ENCODE measurements around the gene PDE11A.

PDE11A gene

GRCh38 chr2:177716484-177716883, 356.1 kb downstream of the PDE11A start:
- Mint-ChIP-seq H3K4me1 (ENCODE audit: low read depth) (no peaks in the 10 kb centered on the region), H3K27ac (no peak overlapping the region), H3K36me3 (ENCODE audit: low read depth) (no peaks in the 10 kb centered on the region), H3K27me3 (ENCODE audit: low read depth) (peaks cover 18% of the 10 kb centered on the region), H3K4me3 (no peak overlapping the region), H3K9me3 (no peaks in the 10 kb centered on the region)

GRCh38 chr2:177715771-177716170, 356.8 kb downstream of the PDE11A start:
- Mint-ChIP-seq H3K36me3 (ENCODE audit: low read depth) (no peaks in the 10 kb centered on the region), H3K4me3 (no peak overlapping the region), H3K9me3 (no peaks in the 10 kb centered on the region), H3K27me3 (ENCODE audit: low read depth) (peaks cover 18% of the 10 kb centered on the region), H3K27ac (no peak overlapping the region), H3K4me1 (ENCODE audit: low read depth) (no peaks in the 10 kb centered on the region)

- Mint-ChIP-seq H3K4me1 (ENCODE audit: low read depth) (no peaks in the 10 kb centered on the region), H3K9me3 (no peaks in the 10 kb centered on the region), H3K36me3 (ENCODE audit: low read depth) (no peaks in the 10 kb centered on the region), H3K27ac (no peak overlapping the region), H3K4me3 (no peak overlapping the region), H3K27me3 (ENCODE audit: low read depth) (peaks cover 18% of the 10 kb centered on the region)
Observed at GRCh38 chr2:177714704-177715103, 357.9 kb downstream of the PDE11A start.

- Mint-ChIP-seq H3K4me1 (ENCODE audit: low read depth) (no peaks in the 10 kb centered on the region), H3K27ac (no peak overlapping the region), H3K36me3 (ENCODE audit: low read depth) (no peaks in the 10 kb centered on the region), H3K9me3 (no peaks in the 10 kb centered on the region), H3K27me3 (ENCODE audit: low read depth) (peaks cover 14% of the 10 kb centered on the region), H3K4me3 (no peak overlapping the region)
Observed at GRCh38 chr2:177712462-177712861, 360.1 kb downstream of the PDE11A start.

- Mint-ChIP-seq H3K27ac (no peak overlapping the region), H3K9me3 (no peaks in the 10 kb centered on the region), H3K4me1 (ENCODE audit: low read depth) (no peaks in the 10 kb centered on the region), H3K36me3 (ENCODE audit: low read depth) (no peaks in the 10 kb centered on the region), H3K4me3 (no peak overlapping the region), H3K27me3 (ENCODE audit: low read depth) (peaks cover 14% of the 10 kb centered on the region)
Observed at GRCh38 chr2:177711483-177712265, 360.9 kb downstream of the PDE11A start.

- Mint-ChIP-seq H3K27ac (no peak overlapping the region), H3K4me3 (no peak overlapping the region), H3K4me1 (ENCODE audit: low read depth) (no peaks in the 10 kb centered on the region), H3K36me3 (ENCODE audit: low read depth) (no peaks in the 10 kb centered on the region), H3K9me3 (no peaks in the 10 kb centered on the region), H3K27me3 (ENCODE audit: low read depth) (peaks cover 12% of the 10 kb centered on the region)
Observed at GRCh38 chr2:177710889-177711288, 361.7 kb downstream of the PDE11A start.

- Mint-ChIP-seq H3K27ac (no peak overlapping the region), H3K9me3 (no peaks in the 10 kb centered on the region), H3K27me3 (ENCODE audit: low read depth) (peaks cover 7% of the 10 kb centered on the region), H3K4me1 (ENCODE audit: low read depth) (no peaks in the 10 kb centered on the region), H3K4me3 (no peak overlapping the region), H3K36me3 (ENCODE audit: low read depth) (no peaks in the 10 kb centered on the region)
Observed at GRCh38 chr2:177709986-177710401, 362.6 kb downstream of the PDE11A start.

GRCh38 chr2:177708660-177709444, 363.7 kb downstream of the PDE11A start:
- Mint-ChIP-seq H3K27ac (no peak overlapping the region), H3K36me3 (ENCODE audit: low read depth) (no peaks in the 10 kb centered on the region), H3K9me3 (no peaks in the 10 kb centered on the region), H3K27me3 (ENCODE audit: low read depth) (peaks cover 9% of the 10 kb centered on the region), H3K4me1 (ENCODE audit: low read depth) (no peaks in the 10 kb centered on the region), H3K4me3 (no peak overlapping the region)

- Mint-ChIP-seq H3K36me3 (ENCODE audit: low read depth) (no peaks in the 10 kb centered on the region), H3K9me3 (no peaks in the 10 kb centered on the region), H3K27ac (no peak overlapping the region), H3K27me3 (ENCODE audit: low read depth) (peaks cover 11% of the 10 kb centered on the region), H3K4me3 (no peak overlapping the region), H3K4me1 (ENCODE audit: low read depth) (no peaks in the 10 kb centered on the region)
Observed at GRCh38 chr2:177708106-177708505, 364.5 kb downstream of the PDE11A start.

- Mint-ChIP-seq H3K9me3 (no peaks in the 10 kb centered on the region), H3K27me3 (ENCODE audit: low read depth) (peaks cover 4% of the 10 kb centered on the region), H3K4me3 (no peak overlapping the region), H3K4me1 (ENCODE audit: low read depth) (no peaks in the 10 kb centered on the region), H3K36me3 (ENCODE audit: low read depth) (no peaks in the 10 kb centered on the region), H3K27ac (no peak overlapping the region)
Observed at GRCh38 chr2:177705511-177706173, 366.9 kb downstream of the PDE11A start.

GRCh38 chr2:177703159-177703558, 369.4 kb downstream of the PDE11A start:
- H3K4me1 Mint-ChIP-seq (ENCODE audit: low read depth): no peaks in the 10 kb centered on the region

GRCh38 chr2:177698281-177698680, 374.3 kb downstream of the PDE11A start:
- no peaks in the 10 kb centered on the region for H3K36me3 Mint-ChIP-seq (ENCODE audit: low read depth)
- H3K27ac Mint-ChIP-seq: no peak overlapping the region
- no peaks in the 10 kb centered on the region for H3K9me3 Mint-ChIP-seq
- peaks cover 22% of the 10 kb centered on the region for H3K27me3 Mint-ChIP-seq (ENCODE audit: low read depth)
- no peak overlapping the region for H3K4me3 Mint-ChIP-seq
- no peaks in the 10 kb centered on the region for H3K4me1 Mint-ChIP-seq (ENCODE audit: low read depth)

More at GRCh38 chr2:177703159-177703558, 369.4 kb downstream of the PDE11A start:
- peaks cover 4% of the 10 kb centered on the region for H3K27me3 Mint-ChIP-seq (ENCODE audit: low read depth)
- H3K4me3 Mint-ChIP-seq: no peak overlapping the region
- no peak overlapping the region for H3K27ac Mint-ChIP-seq
- no peaks in the 10 kb centered on the region for H3K36me3 Mint-ChIP-seq (ENCODE audit: low read depth)
- no peaks in the 10 kb centered on the region for H3K9me3 Mint-ChIP-seq

- no peak overlapping the region for H3K4me3 Mint-ChIP-seq
- H3K4me1 Mint-ChIP-seq (ENCODE audit: low read depth): no peaks in the 10 kb centered on the region
- peaks cover 22% of the 10 kb centered on the region for H3K27me3 Mint-ChIP-seq (ENCODE audit: low read depth)
- no peak overlapping the region for H3K27ac Mint-ChIP-seq
- no peaks in the 10 kb centered on the region for H3K36me3 Mint-ChIP-seq (ENCODE audit: low read depth)
- H3K9me3 Mint-ChIP-seq: no peaks in the 10 kb centered on the region
Observed at GRCh38 chr2:177694348-177694747, 378.2 kb downstream of the PDE11A start.

GRCh38 chr2:177693658-177694339, 378.8 kb downstream of the PDE11A start:
- H3K27ac Mint-ChIP-seq: no peak overlapping the region
- no peaks in the 10 kb centered on the region for H3K4me1 Mint-ChIP-seq (ENCODE audit: low read depth)
- H3K27me3 Mint-ChIP-seq (ENCODE audit: low read depth): peaks cover 22% of the 10 kb centered on the region
- no peak overlapping the region for H3K4me3 Mint-ChIP-seq
- no peaks in the 10 kb centered on the region for H3K36me3 Mint-ChIP-seq (ENCODE audit: low read depth)
- H3K9me3 Mint-ChIP-seq: no peaks in the 10 kb centered on the region
